ENCODE data around the gene NDUFAB1. TPM values are rescaled to one million over a fixed set of nuclear protein-coding genes. Genes with fewer than 3 reads are reported as not detected.

Gene NDUFAB1
- total RNA-seq (2022) = 98.3 and 112 TPM in 2 replicates
- Bru-seq, nascent RNA = percentile 82 among the genes with signal in this experiment
- percentile 79 among the genes with signal in this experiment for BruChase-seq, experiment 1, labeled RNA remaining after a 6-hour chase
- BruChase-seq, experiment 2, labeled RNA remaining after a 2-hour chase = percentile 80 among the genes with signal in this experiment
- long read RNA-seq, transcript NDUFAB1-201 (5 exons, 717 nt) = major isoform, 215 of 217 reads
- long read RNA-seq, partial matches to known transcripts = 1 of 217 reads
- long read RNA-seq, other reads (novel, unspliced or antisense) = 0 of 217 reads

GRCh38 chr16:23595951-23596720 lies at the start of gene NDUFAB1:
Gene NDUFAB1, minus strand, starts transcription at chr16:23596316. Its CDS starts 26 bp downstream, at chr16:23596290.
- Mint-ChIP-seq H3K27ac (ENCODE audit: low read depth, unreplicated experiment) (peak within 1 kb of the TSS; percentile 51), H3K4me1 (ENCODE audit: insufficient read depth, unreplicated experiment) (peaks cover 15% of the 10 kb centered on the region), H3K4me3 (ENCODE audit: unreplicated experiment) (peak within 1 kb of the TSS; percentile 74), H3K27me3 (ENCODE audit: insufficient read depth, unreplicated experiment) (no peaks in the 10 kb centered on the region), H3K36me3 (ENCODE audit: insufficient read depth, unreplicated experiment) (peaks cover 28% of the 10 kb centered on the region), H3K9me3 (ENCODE audit: unreplicated experiment) (no peaks in the 10 kb centered on the region)
- no TSS peak for BruUV-seq (replicated peaks)
- CTCF ChIA-PET = interaction anchor here (0.5 to 2.1 kb wide), 29 partner anchors 9 to 912 kb away, joined by 3 to 12 read pairs (median 4); no protein-coding TSS in a partner anchor
- POLR2A ChIA-PET = interaction anchor here (0.6 to 2.4 kb wide), 10 partner anchors 10 to 1957 kb away, joined by 3 to 10 read pairs (median 5); partner anchors contain the start of genes DCTN5, EARS2, PALB2 and UBFD1
- peak; percentile 87 for DNase-seq (ENCODE audit: unreplicated experiment)
- TF ChIP-seq, protein P1, sequence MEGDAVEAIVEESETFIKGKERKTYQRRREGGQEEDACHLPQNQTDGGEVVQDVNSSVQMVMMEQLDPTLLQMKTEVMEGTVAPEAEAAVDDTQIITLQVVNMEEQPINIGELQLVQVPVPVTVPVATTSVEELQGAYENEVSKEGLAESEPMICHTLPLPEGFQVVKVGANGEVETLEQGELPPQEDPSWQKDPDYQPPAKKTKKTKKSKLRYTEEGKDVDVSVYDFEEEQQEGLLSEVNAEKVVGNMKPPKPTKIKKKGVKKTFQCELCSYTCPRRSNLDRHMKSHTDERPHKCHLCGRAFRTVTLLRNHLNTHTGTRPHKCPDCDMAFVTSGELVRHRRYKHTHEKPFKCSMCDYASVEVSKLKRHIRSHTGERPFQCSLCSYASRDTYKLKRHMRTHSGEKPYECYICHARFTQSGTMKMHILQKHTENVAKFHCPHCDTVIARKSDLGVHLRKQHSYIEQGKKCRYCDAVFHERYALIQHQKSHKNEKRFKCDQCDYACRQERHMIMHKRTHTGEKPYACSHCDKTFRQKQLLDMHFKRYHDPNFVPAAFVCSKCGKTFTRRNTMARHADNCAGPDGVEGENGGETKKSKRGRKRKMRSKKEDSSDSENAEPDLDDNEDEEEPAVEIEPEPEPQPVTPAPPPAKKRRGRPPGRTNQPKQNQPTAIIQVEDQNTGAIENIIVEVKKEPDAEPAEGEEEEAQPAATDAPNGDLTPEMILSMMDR (IDR thresholded peaks at IDR 0.05; ENCODE audit: unreplicated experiment) = peak; percentile 97
- intact Hi-C loops (cut with micrococcal nuclease) = loop anchor here (1.0 kb wide), 1 partner anchor 39 kb away; the partner anchor contains the start of genes EARS2 and UBFD1

- H3K9me3 Mint-ChIP-seq (ENCODE audit: unreplicated experiment) = no peaks in the 10 kb centered on the region
- H3K4me1 Mint-ChIP-seq (ENCODE audit: insufficient read depth, unreplicated experiment) = peaks cover 12% of the 10 kb centered on the region
- no TSS peak for BruUV-seq (replicated peaks)
- H3K27me3 Mint-ChIP-seq (ENCODE audit: insufficient read depth, unreplicated experiment) = no peaks in the 10 kb centered on the region
- DNase-seq (ENCODE audit: unreplicated experiment) = no peak
- H3K36me3 Mint-ChIP-seq (ENCODE audit: insufficient read depth, unreplicated experiment) = peaks cover 71% of the 10 kb centered on the region
- TF ChIP-seq, protein P1 (IDR thresholded peaks at IDR 0.05; ENCODE audit: unreplicated experiment) = no peak
- H3K4me3 Mint-ChIP-seq (ENCODE audit: unreplicated experiment) = peak overlapping the region; percentile 91
- POLR2A ChIA-PET = interaction anchor here (0.8 to 3.4 kb wide), 13 partner anchors 9 to 138 kb away, joined by 3 to 24 read pairs (median 4); partner anchors contain the start of genes EARS2, PLK1 and UBFD1
- peak overlapping the region; percentile 91 for H3K27ac Mint-ChIP-seq (ENCODE audit: low read depth, unreplicated experiment)
- CTCF ChIA-PET = interaction anchor here (0.6 to 1.3 kb wide), 3 partner anchors 45 to 1264 kb away, joined by 3 to 4 read pairs (median 4); no protein-coding TSS in a partner anchor
- intact Hi-C loops (cut with micrococcal nuclease) = no loop called here
Observed at GRCh38 chr16:23642246-23642774, 46.2 kb upstream of the NDUFAB1 start.

GRCh38 chr16:23640931-23641765 lies 45.0 kb upstream of the NDUFAB1 start, which contains the start of the genes DCTN5 and PALB2:
Gene DCTN5, plus strand, starts transcription at chr16:23641466. Its CDS starts 77 bp downstream, at chr16:23641543.
Gene PALB2, minus strand, starts transcription at chr16:23641310. Its CDS starts 153 bp downstream, at chr16:23641157.
- H3K27me3 Mint-ChIP-seq (ENCODE audit: insufficient read depth, unreplicated experiment) = no peaks in the 10 kb centered on the region
- intact Hi-C loops (cut with micrococcal nuclease) = no loop called here
- DNase-seq (ENCODE audit: unreplicated experiment) = peak; percentile 95
- no TSS peak for BruUV-seq (replicated peaks)
- TF ChIP-seq, protein P1 (IDR thresholded peaks at IDR 0.05; ENCODE audit: unreplicated experiment) = no peak
- CTCF ChIA-PET = interaction anchor here (0.5 to 1.4 kb wide), 8 partner anchors 15 to 1991 kb away, joined by 3 to 7 read pairs (median 3); no protein-coding TSS in a partner anchor
- POLR2A ChIA-PET = interaction anchor here (0.6 to 3.4 kb wide), 34 partner anchors 8 to 1979 kb away, joined by 3 to 24 read pairs (median 4); partner anchors contain the start of genes EARS2, NDUFAB1, PLK1 and UBFD1
- H3K4me3 Mint-ChIP-seq (ENCODE audit: unreplicated experiment) = peak within 1 kb of the TSS; percentile 91
- peaks cover 71% of the 10 kb centered on the region for H3K36me3 Mint-ChIP-seq (ENCODE audit: insufficient read depth, unreplicated experiment)
- peaks cover 12% of the 10 kb centered on the region for H3K4me1 Mint-ChIP-seq (ENCODE audit: insufficient read depth, unreplicated experiment)
- H3K9me3 Mint-ChIP-seq (ENCODE audit: unreplicated experiment) = no peaks in the 10 kb centered on the region
- peak within 1 kb of the TSS; percentile 91 for H3K27ac Mint-ChIP-seq (ENCODE audit: low read depth, unreplicated experiment)
